HFFc6 (cell line): Measurements from ENCODE around the gene ALKBH5. TPM values are rescaled to one million over a fixed set of nuclear protein-coding genes. Genes with fewer than 3 reads are reported as not detected.

Experiments used
- DNase-seq: peaks from one replicate; pipeline ENCODE4 v3.0.0-alpha.2; 2018
- H3K27ac Mint-ChIP-seq: 2 replicates; pipeline ENCODE4 v1.8.0; 2020; ENCODE audit warnings: mild to moderate bottlenecking, mixed read lengths
- H3K27me3 Mint-ChIP-seq: 2 replicates; pipeline ENCODE4 v1.8.0; 2021; ENCODE audit warnings: mild to moderate bottlenecking, moderate library complexity, mixed read lengths; ENCODE audit not compliant: insufficient read depth
- H3K36me3 Mint-ChIP-seq: 2 replicates; pipeline ENCODE4 v1.8.0; 2021; ENCODE audit warnings: low read depth, mixed read lengths
- H3K4me1 Mint-ChIP-seq: 2 replicates; pipeline ENCODE4 v1.8.0; 2020; ENCODE audit warnings: low read depth, mixed read lengths
- H3K4me3 Mint-ChIP-seq: 2 replicates; pipeline ENCODE4 v1.8.0; 2020; ENCODE audit warnings: mild to moderate bottlenecking, moderate library complexity, mixed read lengths
- H3K9me3 Mint-ChIP-seq: 2 replicates; pipeline ENCODE4 v1.8.0; 2020; ENCODE audit warnings: mild to moderate bottlenecking, mixed read lengths
- total RNA-seq, 6 experiments: library from RNA; stranded (reverse); fragmentation: NEBNext Ultra II Directional; extraction: Animal tissue kit (Norgen Biotek cat#: 25700); gene quantifications; 2 replicates in 1 of 6; 3 replicates in 5 of 6; pipeline ENCODE4 v1.2.3, GENCODE V29; 2021
- TF ChIP-seq, protein P1 (sequence below): fragments of 200-600 bp; sonication (generic); IDR thresholded peaks from 2 replicates; pipeline ENCODE4 v1.5.0; 2021; ENCODE audit warnings: antibody characterized with exemption, mild to moderate bottlenecking

The ALKBH5 gene
- total RNA-seq, 6 experiments from 2014 or later, result 90.2 to 117 (median 103) TPM

DNA sequence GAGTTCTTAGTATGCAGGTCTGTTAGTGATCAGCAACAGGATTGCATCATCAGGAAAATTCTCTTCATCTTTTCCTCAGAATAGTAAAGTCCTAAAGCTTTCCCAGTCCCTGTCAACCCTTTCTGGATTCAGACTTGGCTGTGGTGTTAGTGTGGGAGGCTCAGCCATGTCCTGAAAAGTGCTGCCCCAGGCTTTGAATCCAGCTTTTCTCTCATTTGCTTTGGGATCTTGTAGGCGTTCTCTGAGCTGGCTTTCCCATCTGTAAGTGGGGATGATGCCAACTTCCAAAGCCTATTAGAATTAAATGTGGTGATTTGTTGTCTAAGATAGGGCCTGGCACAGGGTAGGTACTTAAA is 3.0 kb downstream of the ALKBH5 start:
- H3K36me3 Mint-ChIP-seq, result peaks cover 27% of the 10 kb centered on the region
- H3K4me3 Mint-ChIP-seq, result peak overlapping the region; percentile 92
- H3K27me3 Mint-ChIP-seq, result no peaks in the 10 kb centered on the region; the same call in 1 of the 2 replicates
- peaks cover 70% of the 10 kb centered on the region for H3K4me1 Mint-ChIP-seq
- H3K27ac Mint-ChIP-seq, result peak overlapping the region; percentile 98
- H3K9me3 Mint-ChIP-seq, result no peaks in the 10 kb centered on the region
- DNase-seq, result peak; percentile 19
- TF ChIP-seq, protein P1, sequence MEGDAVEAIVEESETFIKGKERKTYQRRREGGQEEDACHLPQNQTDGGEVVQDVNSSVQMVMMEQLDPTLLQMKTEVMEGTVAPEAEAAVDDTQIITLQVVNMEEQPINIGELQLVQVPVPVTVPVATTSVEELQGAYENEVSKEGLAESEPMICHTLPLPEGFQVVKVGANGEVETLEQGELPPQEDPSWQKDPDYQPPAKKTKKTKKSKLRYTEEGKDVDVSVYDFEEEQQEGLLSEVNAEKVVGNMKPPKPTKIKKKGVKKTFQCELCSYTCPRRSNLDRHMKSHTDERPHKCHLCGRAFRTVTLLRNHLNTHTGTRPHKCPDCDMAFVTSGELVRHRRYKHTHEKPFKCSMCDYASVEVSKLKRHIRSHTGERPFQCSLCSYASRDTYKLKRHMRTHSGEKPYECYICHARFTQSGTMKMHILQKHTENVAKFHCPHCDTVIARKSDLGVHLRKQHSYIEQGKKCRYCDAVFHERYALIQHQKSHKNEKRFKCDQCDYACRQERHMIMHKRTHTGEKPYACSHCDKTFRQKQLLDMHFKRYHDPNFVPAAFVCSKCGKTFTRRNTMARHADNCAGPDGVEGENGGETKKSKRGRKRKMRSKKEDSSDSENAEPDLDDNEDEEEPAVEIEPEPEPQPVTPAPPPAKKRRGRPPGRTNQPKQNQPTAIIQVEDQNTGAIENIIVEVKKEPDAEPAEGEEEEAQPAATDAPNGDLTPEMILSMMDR, result no peak

- no peaks in the 10 kb centered on the region for H3K9me3 Mint-ChIP-seq
- H3K27me3 Mint-ChIP-seq, result no peaks in the 10 kb centered on the region; the same call in 1 of the 2 replicates
- H3K36me3 Mint-ChIP-seq, result peaks cover 27% of the 10 kb centered on the region
- TF ChIP-seq, protein P1, result no peak
- peak overlapping the region; percentile 98 for H3K27ac Mint-ChIP-seq
- no peak for DNase-seq
- peak overlapping the region; percentile 92 for H3K4me3 Mint-ChIP-seq
- H3K4me1 Mint-ChIP-seq, result peaks cover 72% of the 10 kb centered on the region
Observed at GRCh38 chr17:18187226-18187625, 3.6 kb downstream of the ALKBH5 start.

DNA sequence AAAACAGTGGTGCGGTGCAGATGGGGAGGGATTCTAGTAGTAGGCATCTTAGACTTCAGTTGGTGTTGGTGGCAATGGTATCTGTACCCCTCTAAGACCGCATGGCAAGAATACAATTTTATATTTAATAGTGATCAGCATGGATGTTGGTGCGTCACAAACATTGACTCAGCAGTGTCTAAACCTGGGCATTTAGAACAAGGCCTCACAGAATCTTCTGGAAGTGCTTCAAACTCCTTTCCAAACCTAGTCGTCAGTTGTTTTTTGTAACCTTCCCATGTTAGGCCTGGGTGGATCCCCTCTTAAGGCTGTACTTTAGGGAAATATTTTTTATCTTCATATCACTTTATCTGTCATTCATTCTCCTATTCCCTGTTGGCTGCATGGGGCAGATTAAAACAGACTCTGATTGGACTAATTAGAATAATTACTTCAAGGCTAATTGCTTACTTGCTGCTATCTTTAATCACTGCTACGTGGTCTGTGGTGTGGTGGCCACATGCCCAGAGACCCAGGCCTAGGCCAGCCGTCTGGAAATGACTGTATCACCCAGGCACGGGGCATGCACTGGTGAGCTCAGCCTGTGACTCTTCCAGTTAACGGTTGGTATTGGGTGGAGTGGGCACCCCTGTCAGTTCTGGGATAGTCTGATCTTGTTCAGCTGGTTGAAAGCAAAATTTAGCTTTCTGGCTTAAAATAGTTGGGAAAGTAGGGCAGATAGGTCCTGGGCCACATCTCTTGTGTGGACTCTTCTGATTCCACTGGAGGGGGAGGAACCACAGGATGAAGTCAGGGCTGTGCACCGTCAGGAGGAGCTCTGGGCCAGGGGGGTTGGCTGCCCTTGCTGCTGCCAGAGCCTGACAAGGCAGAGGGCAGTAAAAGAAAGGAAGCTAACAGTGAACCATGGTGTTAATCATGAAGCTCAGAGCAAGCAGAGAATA is 4.5 kb downstream of the ALKBH5 start:
- H3K4me3 Mint-ChIP-seq, result peak overlapping the region; percentile 92
- peak overlapping the region; percentile 98 for H3K27ac Mint-ChIP-seq

DNA sequence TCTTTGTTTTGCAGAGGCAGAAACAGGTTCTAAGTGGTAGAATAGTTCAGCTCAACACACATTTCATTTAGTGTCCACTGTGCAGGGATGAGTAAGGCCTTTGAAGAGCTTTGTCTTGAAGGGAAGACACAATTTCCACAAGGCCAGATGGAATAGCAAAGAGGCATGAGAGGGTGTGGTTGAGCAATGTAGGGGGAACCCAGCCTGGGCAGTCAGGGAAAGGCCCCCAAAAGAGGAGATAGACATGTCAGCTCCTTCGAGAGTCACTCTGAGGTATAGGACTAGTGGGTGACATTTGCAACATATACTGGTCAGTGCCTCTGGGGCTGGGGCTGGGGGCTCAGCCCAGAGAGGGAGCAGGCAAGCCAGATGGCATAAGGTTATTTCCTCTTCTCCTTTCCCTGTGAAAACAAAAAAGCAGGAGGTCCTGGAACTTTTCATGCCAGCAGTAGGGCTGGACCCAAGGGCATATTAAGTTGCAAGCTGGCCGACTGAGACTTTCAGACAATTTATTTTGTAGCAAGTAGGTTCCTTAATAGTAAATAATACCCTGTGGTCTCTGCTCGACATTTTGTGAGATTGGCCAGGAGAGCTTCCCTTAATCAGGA is 7.1 kb downstream of the ALKBH5 start:
- H3K9me3 Mint-ChIP-seq, result no peaks in the 10 kb centered on the region
- no peaks in the 10 kb centered on the region; the same call in 1 of the 2 replicates for H3K27me3 Mint-ChIP-seq
- H3K4me1 Mint-ChIP-seq, result peaks cover 65% of the 10 kb centered on the region
- no peak for DNase-seq
- TF ChIP-seq, protein P1, result no peak
- H3K27ac Mint-ChIP-seq, result peak overlapping the region; percentile 73
- H3K4me3 Mint-ChIP-seq, result peak overlapping the region; percentile 56; the same call in 1 of the 2 replicates
- H3K36me3 Mint-ChIP-seq, result peaks cover 21% of the 10 kb centered on the region

More for the DNA sequence above, 4.5 kb downstream of the ALKBH5 start:
- H3K27me3 Mint-ChIP-seq, result no peaks in the 10 kb centered on the region; the same call in 1 of the 2 replicates
- H3K9me3 Mint-ChIP-seq, result no peaks in the 10 kb centered on the region
- DNase-seq, result peak; percentile 63
- TF ChIP-seq, protein P1, result peak; percentile 12; the same call in 1 of the 2 replicates
- peaks cover 27% of the 10 kb centered on the region for H3K36me3 Mint-ChIP-seq
- peaks cover 69% of the 10 kb centered on the region for H3K4me1 Mint-ChIP-seq

DNA sequence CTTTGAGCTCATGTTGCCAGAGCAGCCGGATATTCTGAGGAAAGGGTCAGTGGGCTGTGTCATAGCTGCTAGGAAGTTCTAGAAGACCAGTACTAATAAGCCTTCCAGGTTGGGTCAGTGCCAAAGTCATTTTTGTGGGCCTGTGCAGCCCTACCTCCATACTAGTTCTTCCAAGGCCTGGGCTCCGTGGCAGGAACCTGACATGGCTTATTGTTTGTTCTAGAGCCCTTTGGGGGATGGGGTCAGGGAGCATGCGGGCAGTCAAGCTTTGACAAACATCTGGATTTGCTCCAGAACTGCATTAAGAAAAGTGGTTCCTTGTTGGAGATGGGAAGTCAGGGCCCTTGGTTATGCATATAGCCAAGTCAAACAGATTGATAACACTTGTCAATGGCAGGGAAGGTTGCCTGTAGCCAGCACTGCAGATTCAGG is 7.6 kb downstream of the ALKBH5 start:
- DNase-seq, result no peak
- Mint-ChIP-seq H3K9me3 (no peaks in the 10 kb centered on the region), H3K4me1 (peaks cover 60% of the 10 kb centered on the region), H3K27ac (peak overlapping the region; percentile 73; the same call in 1 of the 2 replicates), H3K36me3 (peaks cover 20% of the 10 kb centered on the region), H3K4me3 (no peak overlapping the region), H3K27me3 (no peaks in the 10 kb centered on the region; the same call in 1 of the 2 replicates)
- TF ChIP-seq, protein P1, result no peak
